ENCODE results near the gene CTNNA3. TPM values are rescaled to one million over a fixed set of nuclear protein-coding genes. Genes with fewer than 3 reads are reported as not detected.

CTNNA3 gene
- polyA plus RNA-seq, 1 experiment = not detected

DNA sequence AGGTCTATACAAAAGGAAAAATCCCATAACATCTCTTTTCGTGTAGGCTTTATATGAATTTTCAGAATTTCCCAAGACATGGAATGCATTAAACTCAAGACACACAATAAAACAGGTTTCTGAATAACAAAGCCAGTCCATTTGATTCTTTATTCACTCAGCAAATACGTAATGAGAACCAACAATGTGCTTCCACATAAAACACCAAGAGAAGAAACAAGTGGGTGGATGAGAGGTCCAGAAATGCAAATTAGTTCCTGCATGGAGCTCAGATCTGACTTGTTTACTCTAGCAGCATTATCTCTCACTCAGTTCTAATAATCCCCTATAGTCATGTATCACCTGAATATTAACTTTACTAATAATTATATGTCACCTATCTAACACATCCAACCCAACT is 520.6 kb downstream of the CTNNA3 start:
- no peak for DNase-seq (ENCODE audit: low read depth)
- POLR2A ChIA-PET = no interaction called here
- TF ChIP-seq, protein P1, sequence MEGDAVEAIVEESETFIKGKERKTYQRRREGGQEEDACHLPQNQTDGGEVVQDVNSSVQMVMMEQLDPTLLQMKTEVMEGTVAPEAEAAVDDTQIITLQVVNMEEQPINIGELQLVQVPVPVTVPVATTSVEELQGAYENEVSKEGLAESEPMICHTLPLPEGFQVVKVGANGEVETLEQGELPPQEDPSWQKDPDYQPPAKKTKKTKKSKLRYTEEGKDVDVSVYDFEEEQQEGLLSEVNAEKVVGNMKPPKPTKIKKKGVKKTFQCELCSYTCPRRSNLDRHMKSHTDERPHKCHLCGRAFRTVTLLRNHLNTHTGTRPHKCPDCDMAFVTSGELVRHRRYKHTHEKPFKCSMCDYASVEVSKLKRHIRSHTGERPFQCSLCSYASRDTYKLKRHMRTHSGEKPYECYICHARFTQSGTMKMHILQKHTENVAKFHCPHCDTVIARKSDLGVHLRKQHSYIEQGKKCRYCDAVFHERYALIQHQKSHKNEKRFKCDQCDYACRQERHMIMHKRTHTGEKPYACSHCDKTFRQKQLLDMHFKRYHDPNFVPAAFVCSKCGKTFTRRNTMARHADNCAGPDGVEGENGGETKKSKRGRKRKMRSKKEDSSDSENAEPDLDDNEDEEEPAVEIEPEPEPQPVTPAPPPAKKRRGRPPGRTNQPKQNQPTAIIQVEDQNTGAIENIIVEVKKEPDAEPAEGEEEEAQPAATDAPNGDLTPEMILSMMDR (IDR thresholded peaks at IDR 0.05; ENCODE audit: insufficient read depth, low read depth, low read length) = no peak
- Histone ChIP-seq H3K36me3 (ENCODE audit: control insufficient read depth, insufficient read depth, low read length) (no peaks in the 10 kb centered on the region), H3K27me3 (ENCODE audit: control insufficient read depth, insufficient read depth, low read length) (no peaks in the 10 kb centered on the region), H3K4me3 (ENCODE audit: low read depth, low read length) (no peak overlapping the region)
- CTCF ChIA-PET = no interaction called here

DNA sequence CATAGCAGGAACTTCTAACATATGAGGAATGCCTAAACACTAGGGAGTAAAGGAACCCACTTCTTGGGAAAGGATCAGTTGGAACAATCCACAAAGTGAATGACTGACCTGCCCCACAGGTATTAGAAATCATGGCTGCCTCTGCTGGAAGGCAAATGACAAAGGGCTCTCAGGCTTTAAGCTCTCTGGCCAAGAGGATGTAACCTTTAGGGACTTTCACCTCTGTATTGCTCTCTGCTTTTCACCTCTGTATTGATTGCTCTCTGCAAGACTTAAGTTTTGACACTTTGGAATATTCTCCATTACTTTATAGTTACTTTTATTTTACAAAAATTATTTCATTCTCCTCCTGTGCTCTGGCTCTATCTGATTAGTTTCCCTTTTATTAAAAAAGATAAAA is 522.2 kb downstream of the CTNNA3 start:
- TF ChIP-seq, protein P1 (IDR thresholded peaks at IDR 0.05; ENCODE audit: insufficient read depth, low read depth, low read length) = no peak
- CTCF ChIA-PET = no interaction called here
- H3K27me3 ChIP-seq (ENCODE audit: control insufficient read depth, insufficient read depth, low read length) = no peaks in the 10 kb centered on the region
- no peaks in the 10 kb centered on the region for H3K36me3 ChIP-seq (ENCODE audit: control insufficient read depth, insufficient read depth, low read length)
- DNase-seq (ENCODE audit: low read depth) = no peak
- POLR2A ChIA-PET = no interaction called here
- H3K4me3 ChIP-seq (ENCODE audit: low read depth, low read length) = no peak overlapping the region

DNA sequence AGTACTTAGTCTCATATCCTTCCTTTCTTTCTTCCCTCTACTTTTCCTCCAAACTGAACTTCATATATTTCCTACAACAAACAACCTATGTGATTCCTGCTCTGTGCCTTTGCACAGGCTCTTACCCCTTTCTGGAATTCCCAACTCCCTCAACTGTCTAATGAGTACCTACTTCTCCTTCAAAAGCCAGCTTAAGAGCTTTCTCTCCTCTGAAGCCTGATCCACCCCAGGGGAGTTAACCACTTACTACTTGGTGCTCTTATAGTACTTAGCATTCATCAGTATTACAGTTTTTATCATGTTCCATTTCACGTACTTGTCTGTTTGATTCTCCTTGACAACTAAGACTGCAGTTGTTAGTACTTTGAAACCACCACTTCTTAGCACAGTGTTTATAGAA is 524.0 kb downstream of the CTNNA3 start:
- POLR2A ChIA-PET = no interaction called here
- H3K36me3 ChIP-seq (ENCODE audit: control insufficient read depth, insufficient read depth, low read length) = no peaks in the 10 kb centered on the region
- CTCF ChIA-PET = interaction anchor here (1.5 kb wide), 1 partner anchor 46 kb away, joined by 3 read pairs; no protein-coding TSS in a partner anchor
- no peaks in the 10 kb centered on the region for H3K27me3 ChIP-seq (ENCODE audit: control insufficient read depth, insufficient read depth, low read length)
- no peak for DNase-seq (ENCODE audit: low read depth)
- H3K4me3 ChIP-seq (ENCODE audit: low read depth, low read length) = no peak overlapping the region
- TF ChIP-seq, protein P1 (IDR thresholded peaks at IDR 0.05; ENCODE audit: insufficient read depth, low read depth, low read length) = no peak

DNA sequence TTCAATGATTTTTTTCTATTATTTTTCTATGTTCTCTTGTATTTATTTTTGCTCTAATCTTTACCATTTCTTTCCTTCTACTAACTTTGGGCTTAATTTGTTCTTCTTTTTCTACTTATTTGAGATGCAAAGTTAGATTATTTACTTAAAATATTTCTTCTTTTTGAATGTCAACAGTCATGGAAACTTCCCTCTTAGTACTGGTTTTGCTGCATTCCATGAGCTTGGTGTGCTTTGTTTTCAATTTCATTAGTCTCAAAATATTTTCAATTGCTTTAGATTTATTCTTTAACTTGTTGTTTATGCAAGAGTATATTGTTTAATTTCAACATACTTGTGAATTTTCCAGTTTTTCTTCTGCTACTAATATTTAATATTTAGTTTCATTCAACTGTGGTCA is 539.8 kb downstream of the CTNNA3 start:
- TF ChIP-seq, protein P1 (IDR thresholded peaks at IDR 0.05; ENCODE audit: insufficient read depth, low read depth, low read length) = no peak
- CTCF ChIA-PET = no interaction called here
- Histone ChIP-seq H3K4me3 (ENCODE audit: low read depth, low read length) (no peak overlapping the region), H3K36me3 (ENCODE audit: control insufficient read depth, insufficient read depth, low read length) (no peaks in the 10 kb centered on the region), H3K27me3 (ENCODE audit: control insufficient read depth, insufficient read depth, low read length) (no peaks in the 10 kb centered on the region)
- POLR2A ChIA-PET = no interaction called here
- DNase-seq (ENCODE audit: low read depth) = no peak

DNA sequence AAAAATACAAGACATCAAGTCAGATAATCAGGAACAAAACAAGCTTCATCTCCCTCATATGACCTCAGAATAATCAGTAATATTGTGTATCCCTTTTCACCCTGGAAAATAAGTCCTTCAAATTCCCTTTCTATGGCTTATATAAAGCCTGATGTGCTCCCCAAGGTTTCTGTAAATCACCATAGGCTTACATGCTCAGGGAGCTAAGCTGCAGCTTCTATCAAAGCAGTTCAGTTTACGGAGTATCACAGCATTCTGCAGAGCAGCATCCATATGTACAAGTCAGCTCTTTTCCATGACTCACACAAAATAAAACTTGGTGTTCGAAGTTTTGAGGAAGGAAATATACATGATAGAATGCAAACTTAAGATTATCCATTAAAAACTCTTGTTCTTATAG is 544.5 kb downstream of the CTNNA3 start:
- ChIA-PET CTCF (no interaction called here), POLR2A (no interaction called here)
- no peaks in the 10 kb centered on the region for H3K27me3 ChIP-seq (ENCODE audit: control insufficient read depth, insufficient read depth, low read length)
- H3K4me3 ChIP-seq (ENCODE audit: low read depth, low read length) = no peak overlapping the region
- TF ChIP-seq, protein P1 (IDR thresholded peaks at IDR 0.05; ENCODE audit: insufficient read depth, low read depth, low read length) = no peak
- H3K36me3 ChIP-seq (ENCODE audit: control insufficient read depth, insufficient read depth, low read length) = no peaks in the 10 kb centered on the region
- DNase-seq (ENCODE audit: low read depth) = no peak

Measured in BJ (cell line).